ENCODE results near the gene CCDC69.

CCDC69 gene

DNA sequence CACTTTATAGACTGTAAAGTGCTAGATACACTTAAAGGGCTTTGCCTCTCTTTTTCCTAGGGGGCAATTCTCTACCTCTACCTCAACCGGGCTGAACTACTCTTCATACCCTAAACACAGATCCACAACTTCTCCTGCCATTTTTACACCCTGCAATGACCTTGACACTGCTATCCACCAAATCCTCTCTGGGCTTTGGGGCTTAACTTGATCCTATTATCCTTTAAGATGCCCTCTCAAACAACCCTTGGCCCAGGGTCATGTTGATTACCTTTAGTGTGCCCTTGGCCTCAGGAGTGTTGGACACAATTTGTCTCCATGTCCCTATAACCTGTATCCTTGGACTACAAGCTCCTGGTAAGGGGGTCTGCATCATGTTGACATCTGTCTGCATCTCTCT lies 85.8 kb downstream of the CCDC69 start:
- no peak for DNase-seq

DNA sequence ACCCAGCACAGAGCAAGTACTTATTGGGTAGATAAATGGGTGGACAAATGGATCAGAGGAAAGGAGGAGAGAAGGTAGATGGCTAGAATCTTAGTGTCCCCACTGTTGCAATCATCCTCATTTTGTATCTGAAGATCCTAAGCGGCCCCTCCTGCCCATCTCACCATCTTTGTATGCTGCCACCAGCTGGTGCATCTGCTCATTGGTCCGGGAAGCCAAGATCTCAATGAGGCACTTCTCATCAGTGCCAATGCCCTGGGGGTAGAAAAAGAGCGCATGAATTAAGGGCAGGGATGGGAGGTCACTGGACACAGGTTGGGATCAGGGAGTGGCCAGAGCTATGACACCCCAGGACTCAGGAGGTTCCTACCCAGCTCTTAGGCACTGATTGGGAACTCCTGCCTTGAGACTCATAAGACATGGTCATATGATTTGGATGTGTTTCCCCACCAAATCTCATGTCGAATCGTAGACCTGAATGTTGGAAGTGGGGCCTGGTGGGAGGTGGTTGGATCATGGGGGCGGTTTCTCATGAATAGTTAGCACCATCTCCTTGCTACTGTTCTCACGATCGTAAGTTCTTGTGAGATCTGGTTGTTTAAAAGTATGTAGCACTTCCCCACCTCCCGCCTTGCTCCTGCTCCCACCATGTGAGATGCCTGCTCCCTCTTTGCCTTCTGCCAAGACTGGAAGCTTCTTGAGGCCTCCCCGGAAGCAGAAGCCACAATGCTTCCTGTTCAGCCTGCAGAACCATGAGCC lies 86.6 kb downstream of the CCDC69 start:
- DNase-seq, result no peak

- DNase-seq, result no peak
Observed at GRCh38 chr5:151134228-151134627, 89.7 kb downstream of the CCDC69 start.

DNA sequence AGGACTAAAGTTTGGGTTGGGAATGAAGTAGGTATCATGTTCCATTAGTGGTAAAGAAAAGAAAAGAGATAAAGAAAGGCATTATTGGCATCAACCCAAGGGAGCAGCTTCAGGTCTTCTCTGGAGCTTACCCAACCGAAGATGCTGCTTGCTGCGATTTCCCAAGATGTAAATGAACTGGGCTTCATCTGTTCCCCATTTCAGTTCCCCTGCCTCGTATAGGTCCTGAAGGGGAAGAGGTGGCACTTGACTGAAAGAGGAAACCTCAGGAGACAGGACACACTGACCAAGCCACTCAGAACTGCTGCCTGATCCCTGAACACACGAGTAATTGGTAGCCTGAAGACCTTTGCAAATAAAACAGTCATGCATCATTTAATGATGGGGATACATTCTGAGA lies 90.9 kb downstream of the CCDC69 start:
- peak; percentile 40 for DNase-seq

Data from hematopoietic multipotent progenitor cell treated with erythropoietin and hydrocortisone succinate and interleukin-3 and kit ligand, for 6 days (in vitro differentiated cells).